A549 treated with Hydrocortisone at 1 μM for 4 hours (cell line): ENCODE measurements around the gene OR4K14. TPM values are rescaled to one million over a fixed set of nuclear protein-coding genes. Genes with fewer than 3 reads are reported as not detected.

ENCODE experiments used
- total RNA-seq: library from RNA; stranded (reverse); fragments of 200-300 nt; extraction: Qiagen RNA extraction; gene quantifications from 5 replicates; pipeline ENCODE4 v1.2.3, GENCODE V29; 2022

OR4K14 gene
- total RNA-seq, result not detected in 5 replicates

GRCh38 chr14:20019257-20019865 is at the start of gene OR4K14:
Gene OR4K14 (minus strand): TSS chr14:20019307. CDS start chr14:20015193, 4,114 bp downstream.

GRCh38 chr14:20059745-20060144 is 40.6 kb upstream of the OR4K14 start, which contains the start of gene OR4L1:
Gene OR4L1 (plus strand): TSS chr14:20060045. CDS start chr14:20060045, 0 bp downstream.

GRCh38 chr14:20035938-20036337 is 16.8 kb upstream of the OR4K14 start, which contains the start of gene OR4K13:
Gene OR4K13 (minus strand): TSS chr14:20036038. CDS start chr14:20034758, 1,280 bp downstream.

GRCh38 chr14:20001863-20002262 is 17.2 kb downstream of the OR4K14 start, which contains the start of gene OR4Q2:
Gene OR4Q2 (plus strand): TSS chr14:20002163.

GRCh38 chr14:19975291-19975690 is 43.8 kb downstream of the OR4K14 start, which contains the start of gene OR4K15:
Gene OR4K15 (plus strand): TSS chr14:19975591. CDS start chr14:19975591, 0 bp downstream.

Other genes starting within 250 kb of the OR4K14 start
- gene OR4M1, start 245.8 kb downstream of the OR4K14 start, total RNA-seq, result not detected in 5 replicates
- not detected in 5 replicates for gene OR4N2, start 215.5 kb downstream of the OR4K14 start, total RNA-seq
- not detected in 5 replicates for gene OR4K2, start 144.2 kb downstream of the OR4K14 start, total RNA-seq
- not detected in 5 replicates for gene OR4K5, start 98.7 kb downstream of the OR4K14 start, total RNA-seq
- gene OR4K1, start 88.4 kb downstream of the OR4K14 start, total RNA-seq, result not detected in 5 replicates
- not detected in 5 replicates for gene OR4K15, start 43.7 kb downstream of the OR4K14 start, total RNA-seq
- not detected in 5 replicates for gene OR4Q2, start 17.1 kb downstream of the OR4K14 start, total RNA-seq
- gene OR4K13, start 16.7 kb upstream of the OR4K14 start, total RNA-seq, result not detected in 5 replicates
- gene OR4L1, start 40.7 kb upstream of the OR4K14 start, total RNA-seq, result not detected in 5 replicates
- not detected in 5 replicates for gene OR4K17, start 91.4 kb upstream of the OR4K14 start, total RNA-seq
- not detected in 5 replicates for gene OR4N5, start 119.5 kb upstream of the OR4K14 start, total RNA-seq
- gene OR11G2, start 171.6 kb upstream of the OR4K14 start, total RNA-seq, result not detected in 5 replicates
- not detected in 5 replicates for gene OR11H6, start 204.4 kb upstream of the OR4K14 start, total RNA-seq
- gene OR11H7, start 209.7 kb upstream of the OR4K14 start, total RNA-seq, result not detected in 5 replicates
- not detected in 5 replicates for gene OR11H4, start 220.0 kb upstream of the OR4K14 start, total RNA-seq